Upper lobe of left lung (tissue), 4 donors: ENCODE results near the gene COTL1.

Source experiments
- POLR2AphosphoS5 ChIP-seq, 2 donors: sonication (generic); formaldehyde crosslinking; IDR thresholded peaks; one replicate each; pipeline ENCODE4 v1.5.1; 2017; ENCODE audit warnings: antibody characterized with exemption in 2 of 2
- TF ChIP-seq, protein P1 (sequence below), 6 experiments: fragments of 450-650 bp in 4 of 6; fragments of 200-600 bp in 2 of 6; sonication (generic) in 2 of 6; IDR thresholded peaks; one replicate each; pipeline ENCODE4 v1.5.1; 2016 to 2019; ENCODE audit warnings: antibody characterized with exemption in 6 of 6

DNA sequence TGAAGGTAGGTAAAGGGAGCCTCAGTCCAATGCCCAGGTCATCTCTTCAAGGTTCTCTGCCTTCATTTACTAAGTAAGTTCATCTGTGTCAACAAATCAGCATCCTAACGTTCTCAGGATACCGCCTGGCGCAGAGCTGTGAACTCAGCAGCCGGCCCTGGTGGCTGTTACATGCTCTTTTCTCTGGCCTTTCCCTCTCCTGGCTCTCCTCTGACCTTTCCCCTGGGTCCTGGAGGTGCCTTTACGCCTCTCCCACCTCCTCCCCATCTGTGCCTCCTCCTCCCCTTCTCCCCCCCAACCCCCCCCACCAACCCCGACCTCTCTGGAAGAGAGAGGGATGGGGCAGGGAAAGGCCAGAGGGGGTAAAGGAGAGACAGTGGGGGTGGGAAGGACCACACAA lies 19.5 kb downstream of the COTL1 start:
- TF ChIP-seq, protein P1, sequence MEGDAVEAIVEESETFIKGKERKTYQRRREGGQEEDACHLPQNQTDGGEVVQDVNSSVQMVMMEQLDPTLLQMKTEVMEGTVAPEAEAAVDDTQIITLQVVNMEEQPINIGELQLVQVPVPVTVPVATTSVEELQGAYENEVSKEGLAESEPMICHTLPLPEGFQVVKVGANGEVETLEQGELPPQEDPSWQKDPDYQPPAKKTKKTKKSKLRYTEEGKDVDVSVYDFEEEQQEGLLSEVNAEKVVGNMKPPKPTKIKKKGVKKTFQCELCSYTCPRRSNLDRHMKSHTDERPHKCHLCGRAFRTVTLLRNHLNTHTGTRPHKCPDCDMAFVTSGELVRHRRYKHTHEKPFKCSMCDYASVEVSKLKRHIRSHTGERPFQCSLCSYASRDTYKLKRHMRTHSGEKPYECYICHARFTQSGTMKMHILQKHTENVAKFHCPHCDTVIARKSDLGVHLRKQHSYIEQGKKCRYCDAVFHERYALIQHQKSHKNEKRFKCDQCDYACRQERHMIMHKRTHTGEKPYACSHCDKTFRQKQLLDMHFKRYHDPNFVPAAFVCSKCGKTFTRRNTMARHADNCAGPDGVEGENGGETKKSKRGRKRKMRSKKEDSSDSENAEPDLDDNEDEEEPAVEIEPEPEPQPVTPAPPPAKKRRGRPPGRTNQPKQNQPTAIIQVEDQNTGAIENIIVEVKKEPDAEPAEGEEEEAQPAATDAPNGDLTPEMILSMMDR (IDR thresholded peaks at IDR 0.05): no peak
- TF ChIP-seq POLR2AphosphoS5 (IDR thresholded peaks at IDR 0.05): no peak
